ENCODE data around the gene PAPPA.

PAPPA gene

GRCh38 chr9:116352958-116353357 lies 199.4 kb downstream of the PAPPA start:
- POLR2A ChIA-PET = no interaction called here
- H3K9me3 ChIP-seq (ENCODE audit: control insufficient read depth, insufficient read depth, low read depth, low read length) = no peaks in the 10 kb centered on the region
- H3K4me1 ChIP-seq (ENCODE audit: control insufficient read depth, insufficient read depth, low read length) = no peaks in the 10 kb centered on the region
- H3K4me3 ChIP-seq (ENCODE audit: low read depth, low read length) = no peak overlapping the region
- no peaks in the 10 kb centered on the region for H3K36me3 ChIP-seq (ENCODE audit: control insufficient read depth in 2 of 2, insufficient read depth in 1 of 2, low read length in 2 of 2)
- H3K27ac ChIP-seq (ENCODE audit: extremely low read depth, low read depth, low read length) = no peak overlapping the region
- CTCF ChIA-PET = interaction anchor here (0.6 kb wide), 1 partner anchor 23 kb away, joined by 3 read pairs; no protein-coding TSS in a partner anchor
- TF ChIP-seq ELK4 (IDR thresholded peaks at IDR 0.05; ENCODE audit: borderline replicate concordance, low read depth, low read length) (no peak), ZNF530 (tag by site-specific recombination; IDR thresholded peaks at IDR 0.05; ENCODE audit: low read depth) (no peak), ZBTB8A (tag by site-specific recombination; IDR thresholded peaks at IDR 0.05) (no peak), ZNF324 (tag by site-specific recombination; IDR thresholded peaks at IDR 0.05) (no peak), ZBTB48 (tag by site-specific recombination; IDR thresholded peaks at IDR 0.05) (no peak), ZNF580 (tag by site-specific recombination; IDR thresholded peaks at IDR 0.05) (no peak), ZNF510 (tag by site-specific recombination; IDR thresholded peaks at IDR 0.05; ENCODE audit: insufficient replicate concordance) (no peak), ZNF354C (tag by site-specific recombination; IDR thresholded peaks at IDR 0.05; ENCODE audit: borderline replicate concordance, low read depth) (no peak), ZNF626 (tag by site-specific recombination; IDR thresholded peaks at IDR 0.05) (no peak), HOXD13 (CRISPR knock-in tag; IDR thresholded peaks at IDR 0.05; ENCODE audit: borderline replicate concordance) (no peak), KLF10 (tag by site-specific recombination; IDR thresholded peaks at IDR 0.05) (no peak), ZNF837 (tag by site-specific recombination; IDR thresholded peaks at IDR 0.05) (no peak), ZBTB17 (tag by site-specific recombination; IDR thresholded peaks at IDR 0.05) (no peak), ZNF292 (tag by site-specific recombination; IDR thresholded peaks at IDR 0.05; ENCODE audit: borderline replicate concordance, low read depth) (no peak), ZNF558 (tag by site-specific recombination; IDR thresholded peaks at IDR 0.05) (no peak)

- TF ChIP-seq ELK4 (IDR thresholded peaks at IDR 0.05; ENCODE audit: borderline replicate concordance, low read depth, low read length) (no peak), GLIS1 (tag by site-specific recombination; IDR thresholded peaks at IDR 0.05) (peak; percentile 9; the same call in 1 of the 2 replicates), ZIC2 (tag by site-specific recombination; IDR thresholded peaks at IDR 0.05) (peak; percentile 44)
- no peak overlapping the region for H3K4me3 ChIP-seq (ENCODE audit: low read depth, low read length)
- H3K27ac ChIP-seq (ENCODE audit: extremely low read depth, low read depth, low read length) = no peak overlapping the region
- no peaks in the 10 kb centered on the region for H3K4me1 ChIP-seq (ENCODE audit: control insufficient read depth, insufficient read depth, low read length)
- H3K9me3 ChIP-seq (ENCODE audit: control insufficient read depth, insufficient read depth, low read depth, low read length) = no peaks in the 10 kb centered on the region
- ChIA-PET POLR2A (no interaction called here), CTCF (interaction anchor here (0.6 kb wide), 2 partner anchors 25 to 39 kb away, joined by 3 read pairs; no protein-coding TSS in a partner anchor)
- no peaks in the 10 kb centered on the region for H3K36me3 ChIP-seq (ENCODE audit: control insufficient read depth in 2 of 2, insufficient read depth in 1 of 2, low read length in 2 of 2)
Observed at GRCh38 chr9:116355153-116355921, 201.7 kb downstream of the PAPPA start.

- Histone ChIP-seq H3K9me3 (ENCODE audit: control insufficient read depth, insufficient read depth, low read depth, low read length) (no peaks in the 10 kb centered on the region), H3K36me3 (ENCODE audit: control insufficient read depth in 2 of 2, insufficient read depth in 1 of 2, low read length in 2 of 2) (no peaks in the 10 kb centered on the region), H3K4me1 (ENCODE audit: control insufficient read depth, insufficient read depth, low read length) (no peaks in the 10 kb centered on the region), H3K4me3 (ENCODE audit: low read depth, low read length) (no peak overlapping the region), H3K27ac (ENCODE audit: extremely low read depth, low read depth, low read length) (no peak overlapping the region)
- POLR2A ChIA-PET = no interaction called here
- no peak for TF ChIP-seq ZNF423 (tag by site-specific recombination; IDR thresholded peaks at IDR 0.05)
- no peak for TF ChIP-seq SCRT2 (tag by site-specific recombination; IDR thresholded peaks at IDR 0.05)
- no peak for TF ChIP-seq ZNF639 (tag by site-specific recombination; IDR thresholded peaks at IDR 0.05)
- no peak for TF ChIP-seq ZNF280C (tag by site-specific recombination; IDR thresholded peaks at IDR 0.05)
- no peak for TF ChIP-seq ZNF292 (tag by site-specific recombination; IDR thresholded peaks at IDR 0.05; ENCODE audit: borderline replicate concordance, low read depth)
- TF ChIP-seq ZNF391 (tag by site-specific recombination; IDR thresholded peaks at IDR 0.05; ENCODE audit: borderline replicate concordance, low read depth) = no peak
- CTCF ChIA-PET = interaction anchor here (1.6 kb wide), 1 partner anchor 214 kb away, joined by 3 read pairs; no protein-coding TSS in a partner anchor
Observed at GRCh38 chr9:116358251-116358650, 204.7 kb downstream of the PAPPA start.

All from HEK293 (cell line).